CD14-positive monocyte (primary cell): ENCODE data around the gene PACSIN2. TPM values are rescaled to one million over a fixed set of nuclear protein-coding genes. Genes with fewer than 3 reads are reported as not detected.

Experiments
- DNase-seq, 3 donors: peaks; one replicate each; pipeline ENCODE4 v3.0.0-alpha.2; 2011 to 2022
- H2AFZ ChIP-seq: 2 replicates; pipeline ENCODE4 v1.6.0; 2012; ENCODE audit warnings: mild to moderate bottlenecking, low read depth, low read length, inconsistent platforms; ENCODE audit not compliant: insufficient read depth, poor library complexity, severe bottlenecking
- H3K27ac ChIP-seq, 2 donors: 1 replicate in 1 of 2; 2 replicates in 1 of 2; pipeline ENCODE4 v1.5.1; 2012 to 2013; ENCODE audit warnings: low read length in 2 of 2, control low read depth in 1 of 2, inconsistent platforms in 1 of 2, low read depth in 1 of 2, mild to moderate bottlenecking in 1 of 2
- H3K27me3 ChIP-seq, 2 donors: one replicate each; pipeline versions ENCODE4 v1.6.0 to v1.6.1; 2011 to 2013; ENCODE audit warnings: low read length in 2 of 2; ENCODE audit not compliant: control insufficient read depth in 2 of 2, insufficient read depth in 2 of 2
- H3K36me3 ChIP-seq, 2 donors: replicated peaks in 1 of 2; 1 replicate in 1 of 2; 2 replicates in 1 of 2; pipeline versions ENCODE4 v1.5.1 to v1.6.1; 2012 to 2013; ENCODE audit warnings: low read length in 2 of 2, control low read depth in 1 of 2, inconsistent platforms in 1 of 2, mild to moderate bottlenecking in 1 of 2; ENCODE audit not compliant: insufficient read depth in 2 of 2, control insufficient read depth in 1 of 2
- H3K4me1 ChIP-seq, 2 donors: 1 replicate in 1 of 2; 2 replicates in 1 of 2; pipeline versions ENCODE4 v1.5.1 to v1.6.1; 2012 to 2013; ENCODE audit warnings: low read length in 2 of 2, control low read depth in 1 of 2, inconsistent platforms in 1 of 2, mild to moderate bottlenecking in 1 of 2, moderate library complexity in 1 of 2; ENCODE audit not compliant: insufficient read depth in 2 of 2, control insufficient read depth in 1 of 2
- H3K4me2 ChIP-seq: replicated peaks from 2 replicates; pipeline ENCODE3; 2012; ENCODE audit warnings: low read length, moderate library complexity, mild to moderate bottlenecking; ENCODE audit not compliant: poor library complexity, severe bottlenecking; ENCODE audit errors: extremely low read depth
- H3K4me3 ChIP-seq, 3 experiments: fragments of 200-600 bp in 1 of 3; sonication (generic) in 1 of 3; replicated peaks in 1 of 3; 1 replicate in 2 of 3; 2 replicates in 1 of 3; pipeline ENCODE4 v1.5.1; 2011 to 2013; ENCODE audit warnings: low read length in 3 of 3, mild to moderate bottlenecking in 3 of 3, control low read depth in 2 of 3, low read depth in 2 of 3, inconsistent platforms in 1 of 3, moderate library complexity in 1 of 3
- H3K79me2 ChIP-seq: 2 replicates; pipeline ENCODE4 v1.6.0; 2012; ENCODE audit warnings: mild to moderate bottlenecking, control low read depth, inconsistent platforms, low read length, moderate library complexity; ENCODE audit not compliant: insufficient read depth
- H3K9ac ChIP-seq: 2 replicates; pipeline ENCODE4 v1.6.0; 2017; ENCODE audit warnings: low read length, mild to moderate bottlenecking; ENCODE audit not compliant: insufficient read depth, poor library complexity, severe bottlenecking
- H3K9me3 ChIP-seq, 2 donors: replicated peaks in 1 of 2; 1 replicate in 1 of 2; 2 replicates in 1 of 2; pipeline versions ENCODE4 v1.5.1 to v1.6.1; 2012 to 2013; ENCODE audit warnings: low read length in 2 of 2, control low read depth in 1 of 2; ENCODE audit not compliant: control insufficient read depth in 1 of 2, insufficient read depth in 1 of 2
- H4K20me1 ChIP-seq: 2 replicates; pipeline ENCODE4 v1.6.0; 2012; ENCODE audit warnings: mild to moderate bottlenecking, low read length, control low read depth, moderate library complexity; ENCODE audit not compliant: insufficient read depth
- H3K27ac Mint-ChIP-seq, 7 donors: one replicate each; pipeline ENCODE4 v1.8.0; 2020; ENCODE audit warnings: mild to moderate bottlenecking in 7 of 7, mixed read lengths in 7 of 7, moderate library complexity in 6 of 7, inconsistent platforms in 2 of 7
- H3K27me3 Mint-ChIP-seq, 3 donors: one replicate each; pipeline ENCODE4 v1.8.0; 2021 to 2022; ENCODE audit warnings: low read depth in 3 of 3, mild to moderate bottlenecking in 3 of 3, mixed read lengths in 3 of 3, moderate library complexity in 3 of 3, inconsistent platforms in 1 of 3
- H3K36me3 Mint-ChIP-seq, 2 donors: one replicate each; pipeline ENCODE4 v1.8.0; 2020; ENCODE audit warnings: mixed read lengths in 2 of 2, inconsistent platforms in 1 of 2, mild to moderate bottlenecking in 1 of 2
- H3K4me1 Mint-ChIP-seq: one replicate; pipeline ENCODE4 v1.8.0; 2020; ENCODE audit warnings: mild to moderate bottlenecking, mixed read lengths
- H3K4me3 Mint-ChIP-seq, 2 donors: one replicate each; pipeline ENCODE4 v1.8.0; 2020; ENCODE audit warnings: mild to moderate bottlenecking in 2 of 2, mixed read lengths in 2 of 2, moderate library complexity in 1 of 2
- H3K9me3 Mint-ChIP-seq, 7 donors: one replicate each; pipeline ENCODE4 v1.8.0; 2020 to 2022; ENCODE audit warnings: mixed read lengths in 7 of 7, mild to moderate bottlenecking in 6 of 7, moderate library complexity in 6 of 7, inconsistent platforms in 2 of 7
- CTCF ChIP-seq: fragments of 200-600 bp; IDR thresholded peaks from one replicate; pipeline ENCODE4 v1.8.0; 2022; ENCODE audit warnings: antibody characterized with exemption, mild to moderate bottlenecking
- WGBS: methylation state at CpG from one replicate; pipeline ENCODE4 v1.1.5; 2013; ENCODE audit warnings: missing lambda C conversion rate; ENCODE audit not compliant: insufficient coverage; 5-methylcytosine and 5-hydroxymethylcytosine counted together
- intact Hi-C, 2 donors: fragments of 100-400 bp; cut with micrococcal nuclease; formaldehyde crosslinking; loops; one replicate each; pipeline versions ENCODE4 v1.15.0 to v1.15.1; 2023
- polyA plus RNA-seq, 3 donors: library from polyadenylated mRNA; depleted of rRNA in 1 of 3; unstranded in 2 of 3; stranded (reverse) in 1 of 3; fragments of 300-500 nt in 2 of 3; fragments of >200 nt in 1 of 3; fragmentation: Illumina TruSeq in 2 of 3; gene quantifications; 1 replicate in 2 of 3; 2 replicates in 1 of 3; pipeline ENCODE4 v1.2.3, GENCODE V29; 2012 to 2021

The PACSIN2 gene
- polyA plus RNA-seq, 3 donors, result 31.2 to 45.7 (median 40.2) TPM

DNA sequence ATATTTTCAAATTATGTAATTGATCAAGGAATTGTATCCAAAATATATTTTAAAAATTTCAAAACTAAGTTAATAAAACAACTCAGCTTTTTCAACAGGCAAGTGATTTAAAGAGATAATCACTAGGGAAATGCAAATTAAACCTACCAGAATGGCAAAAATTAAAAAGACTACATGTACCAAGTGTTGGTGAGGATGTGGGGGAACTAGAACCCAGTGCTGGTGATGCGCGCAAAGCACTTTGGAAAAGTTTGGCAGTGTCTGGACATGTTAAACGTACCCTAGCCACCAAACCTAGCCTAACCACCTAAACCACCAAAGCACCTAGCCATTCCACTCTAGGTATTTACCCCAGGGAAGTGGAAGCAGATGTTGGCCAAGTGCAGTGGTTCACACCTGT lies 22.9 kb downstream of the PACSIN2 start:
- no CpG with 5 or more reads among the region's 3 CpGs for WGBS
- Mint-ChIP-seq H3K27ac (peak overlapping the region in 3 of 7 donors; percentile 46 to 96 (median 54)), H3K4me1 (peaks cover 71% of the 10 kb centered on the region), H3K9me3 (peaks cover 0 to 2% (median 0%) of the 10 kb centered on the region in 7 donors), H3K36me3 (peaks cover 0 to 7% of the 10 kb centered on the region in 2 donors), H3K27me3 (peaks cover 0 to 2% (median 2%) of the 10 kb centered on the region in 3 donors), H3K4me3 (no peak overlapping the region)
- Histone ChIP-seq H3K4me2 (no peak overlapping the region), H3K4me3 (no peak overlapping the region), H3K79me2 (peaks cover 86% of the 10 kb centered on the region), H3K4me1 (peaks cover 65 to 70% of the 10 kb centered on the region in 2 donors), H3K9ac (no peak overlapping the region), H3K9me3 (no peaks in the 10 kb centered on the region), H4K20me1 (peaks cover 85% of the 10 kb centered on the region), H3K27me3 (no peaks in the 10 kb centered on the region), H3K36me3 (no peaks in the 10 kb centered on the region), H3K27ac (peak overlapping the region in 1 of 2 donors; percentile 93), H2AFZ (no peak overlapping the region)
- intact Hi-C loops, result no loop called here
- DNase-seq, result no peak
- no peak for TF ChIP-seq CTCF

DNA sequence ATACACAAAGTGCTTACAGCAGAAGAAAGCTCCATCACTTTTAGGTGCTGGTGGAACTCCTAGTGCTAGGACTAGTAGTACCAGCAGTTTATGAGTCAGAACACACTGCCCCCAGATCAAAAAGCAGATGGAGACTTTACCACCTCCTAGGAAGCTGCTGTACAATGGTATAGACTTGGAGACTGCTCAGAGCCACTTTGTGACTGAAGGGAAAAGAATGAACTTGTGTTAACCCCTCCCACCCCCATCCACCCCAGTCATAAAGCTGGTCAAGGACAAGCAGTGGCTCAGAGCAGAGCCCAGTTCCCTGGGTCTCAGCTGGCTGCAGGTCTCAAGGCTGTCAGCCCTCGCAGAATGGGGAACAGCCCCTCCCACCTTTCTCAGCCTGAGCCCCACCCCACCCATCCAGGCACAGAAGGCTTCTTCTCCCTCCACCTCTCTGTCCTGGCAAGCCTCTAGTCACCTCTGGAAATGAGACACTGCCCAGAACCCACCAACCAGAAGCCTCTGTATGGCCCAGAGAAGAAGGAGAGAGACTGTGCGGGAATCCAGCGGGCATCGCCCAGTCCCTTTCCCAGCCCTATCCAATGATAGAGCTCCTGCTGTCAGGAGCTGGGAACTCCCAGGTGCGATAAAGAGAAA lies 23.8 kb downstream of the PACSIN2 start:
- Mint-ChIP-seq H3K36me3 (peaks cover 0 to 16% of the 10 kb centered on the region in 2 donors), H3K4me1 (peaks cover 67% of the 10 kb centered on the region), H3K27ac (peak overlapping the region in 5 of 7 donors; percentile 14 to 71 (median 60)), H3K27me3 (peaks cover 0 to 2% (median 2%) of the 10 kb centered on the region in 3 donors), H3K9me3 (peaks cover 0 to 2% (median 0%) of the 10 kb centered on the region in 7 donors), H3K4me3 (no peak overlapping the region)
- Histone ChIP-seq H3K79me2 (peaks cover 86% of the 10 kb centered on the region), H3K9ac (no peak overlapping the region), H3K4me3 (no peak overlapping the region), H3K36me3 (no peaks in the 10 kb centered on the region), H2AFZ (no peak overlapping the region), H3K4me1 (peaks cover 55 to 61% of the 10 kb centered on the region in 2 donors), H3K27me3 (no peaks in the 10 kb centered on the region), H3K4me2 (no peak overlapping the region), H3K27ac (peak overlapping the region in 1 of 2 donors; percentile 2), H3K9me3 (no peaks in the 10 kb centered on the region), H4K20me1 (peaks cover 89% of the 10 kb centered on the region)
- intact Hi-C loops, result no loop called here
- WGBS, result 83% methylated on average over 1 of the region's 5 CpGs
- no peak for TF ChIP-seq CTCF
- no peak for DNase-seq
